Body of pancreas (tissue), 4 donors: Measurements from ENCODE around the gene CPT1A.

Source experiments
- POLR2A ChIP-seq, 3 donors: fragments of 450-650 bp; IDR thresholded peaks; one replicate each; pipeline ENCODE4 v1.6.1; 2016; ENCODE audit warnings: antibody characterized with exemption in 3 of 3, mild to moderate bottlenecking in 2 of 3
- TF ChIP-seq, protein P1 (sequence below), 7 experiments: fragments of 450-650 bp in 4 of 7; fragments of 200-600 bp in 3 of 7; sonication (generic) in 3 of 7; IDR thresholded peaks; one replicate each; pipeline ENCODE4 v1.5.1; 2016 to 2019; ENCODE audit warnings: antibody characterized with exemption in 7 of 7

DNA sequence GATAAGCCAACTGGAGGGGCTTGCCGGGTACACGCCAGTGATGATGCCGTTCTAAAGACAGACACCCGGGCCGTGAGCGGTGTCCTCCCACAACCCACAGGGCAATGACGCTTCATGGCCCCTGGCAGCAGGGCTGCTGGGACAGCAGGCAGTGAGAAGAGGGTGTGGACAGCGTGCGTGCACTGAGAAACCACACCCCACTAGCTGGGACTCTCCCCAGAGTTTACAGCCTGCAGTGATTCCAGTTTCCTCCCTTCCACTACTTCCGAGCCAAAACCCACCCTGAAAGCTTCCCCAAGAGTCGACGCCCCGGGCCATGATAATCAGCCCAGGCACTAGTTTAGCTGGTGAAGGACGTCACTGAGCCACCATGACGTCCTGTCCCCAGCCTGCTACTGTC lies 29.2 kb downstream of the CPT1A start:
- TF ChIP-seq, protein P1, sequence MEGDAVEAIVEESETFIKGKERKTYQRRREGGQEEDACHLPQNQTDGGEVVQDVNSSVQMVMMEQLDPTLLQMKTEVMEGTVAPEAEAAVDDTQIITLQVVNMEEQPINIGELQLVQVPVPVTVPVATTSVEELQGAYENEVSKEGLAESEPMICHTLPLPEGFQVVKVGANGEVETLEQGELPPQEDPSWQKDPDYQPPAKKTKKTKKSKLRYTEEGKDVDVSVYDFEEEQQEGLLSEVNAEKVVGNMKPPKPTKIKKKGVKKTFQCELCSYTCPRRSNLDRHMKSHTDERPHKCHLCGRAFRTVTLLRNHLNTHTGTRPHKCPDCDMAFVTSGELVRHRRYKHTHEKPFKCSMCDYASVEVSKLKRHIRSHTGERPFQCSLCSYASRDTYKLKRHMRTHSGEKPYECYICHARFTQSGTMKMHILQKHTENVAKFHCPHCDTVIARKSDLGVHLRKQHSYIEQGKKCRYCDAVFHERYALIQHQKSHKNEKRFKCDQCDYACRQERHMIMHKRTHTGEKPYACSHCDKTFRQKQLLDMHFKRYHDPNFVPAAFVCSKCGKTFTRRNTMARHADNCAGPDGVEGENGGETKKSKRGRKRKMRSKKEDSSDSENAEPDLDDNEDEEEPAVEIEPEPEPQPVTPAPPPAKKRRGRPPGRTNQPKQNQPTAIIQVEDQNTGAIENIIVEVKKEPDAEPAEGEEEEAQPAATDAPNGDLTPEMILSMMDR (IDR thresholded peaks at IDR 0.05) = no peak
- TF ChIP-seq POLR2A (IDR thresholded peaks at IDR 0.05) = no peak
